ENCODE results near the gene IGF1R. TPM values are rescaled to one million over a fixed set of nuclear protein-coding genes. Genes with fewer than 3 reads are reported as not detected.

Gene IGF1R
- total RNA-seq, 4 donors from 2014 or later, result 31.6 to 87.8 (median 60.0) TPM

GRCh38 chr15:98994892-98995291 lies 346.6 kb downstream of the IGF1R start:
- 87% methylated on average over 2 of the region's 2 CpGs; no CpG with 5 or more reads in 1 of the 2 donors for WGBS, 2 donors (ENCODE audit: low coverage in 1 of 2)
- peaks cover 0 to 6% (median 0%) of the 10 kb centered on the region in 3 donors for H3K9me3 ChIP-seq

GRCh38 chr15:98996169-98996568 lies 347.8 kb downstream of the IGF1R start:
- no peak for ATAC-seq
- Histone ChIP-seq H3K9me3 (peaks cover 0 to 6% (median 0%) of the 10 kb centered on the region in 3 donors), H3K4me1 (no peaks in the 10 kb centered on the region), H3K27ac (no peak overlapping the region), H3K4me3 (no peak overlapping the region), H3K27me3 (no peaks in the 10 kb centered on the region), H3K36me3 (no peaks in the 10 kb centered on the region)
- TF ChIP-seq CTCF (IDR thresholded peaks at IDR 0.05), result no peak
- TF ChIP-seq POLR2AphosphoS5 (IDR thresholded peaks at IDR 0.05), result no peak
- no peak for TF ChIP-seq EP300 (IDR thresholded peaks at IDR 0.05)
- TF ChIP-seq POLR2A (IDR thresholded peaks at IDR 0.05), result no peak

More at GRCh38 chr15:98994892-98995291, 346.6 kb downstream of the IGF1R start:
- no peaks in the 10 kb centered on the region for H3K36me3 ChIP-seq
- no peaks in the 10 kb centered on the region for H3K4me1 ChIP-seq
- H3K4me3 ChIP-seq, result no peak overlapping the region
- no peak for ATAC-seq
- H3K27me3 ChIP-seq, result no peaks in the 10 kb centered on the region
- no peak overlapping the region for H3K27ac ChIP-seq
- TF ChIP-seq CTCF (IDR thresholded peaks at IDR 0.05) (no peak), EP300 (IDR thresholded peaks at IDR 0.05) (no peak), POLR2A (IDR thresholded peaks at IDR 0.05) (no peak), POLR2AphosphoS5 (IDR thresholded peaks at IDR 0.05) (no peak)

GRCh38 chr15:98996624-98997023 lies 348.3 kb downstream of the IGF1R start:
- Histone ChIP-seq H3K9me3 (peaks cover 0 to 6% (median 0%) of the 10 kb centered on the region in 3 donors), H3K4me1 (no peaks in the 10 kb centered on the region), H3K36me3 (no peaks in the 10 kb centered on the region), H3K4me3 (no peak overlapping the region), H3K27ac (no peak overlapping the region), H3K27me3 (no peaks in the 10 kb centered on the region)
- ATAC-seq, result no peak
- WGBS, 2 donors (ENCODE audit: low coverage in 1 of 2), result 94 to 97% methylated on average over 3 to 6 of the region's 6 CpGs
- TF ChIP-seq POLR2A (IDR thresholded peaks at IDR 0.05) (no peak), POLR2AphosphoS5 (IDR thresholded peaks at IDR 0.05) (no peak), EP300 (IDR thresholded peaks at IDR 0.05) (no peak), CTCF (IDR thresholded peaks at IDR 0.05) (no peak)

GRCh38 chr15:98997312-98997711 lies 349.0 kb downstream of the IGF1R start:
- Histone ChIP-seq H3K4me3 (no peak overlapping the region), H3K9me3 (peaks cover 0 to 6% (median 0%) of the 10 kb centered on the region in 3 donors), H3K36me3 (no peaks in the 10 kb centered on the region), H3K27ac (no peak overlapping the region), H3K4me1 (no peaks in the 10 kb centered on the region), H3K27me3 (no peaks in the 10 kb centered on the region)
- no peak for TF ChIP-seq POLR2A (IDR thresholded peaks at IDR 0.05)
- TF ChIP-seq EP300 (IDR thresholded peaks at IDR 0.05), result no peak
- TF ChIP-seq CTCF (IDR thresholded peaks at IDR 0.05), result no peak
- TF ChIP-seq POLR2AphosphoS5 (IDR thresholded peaks at IDR 0.05), result no peak
- ATAC-seq, result no peak
- WGBS, 2 donors (ENCODE audit: low coverage in 1 of 2), result 77 to 93% methylated on average over 3 of the region's 3 CpGs

- no peak for ATAC-seq
- Histone ChIP-seq H3K4me1 (no peaks in the 10 kb centered on the region), H3K36me3 (no peaks in the 10 kb centered on the region), H3K27ac (no peak overlapping the region), H3K27me3 (no peaks in the 10 kb centered on the region), H3K9me3 (peaks cover 0 to 6% (median 0%) of the 10 kb centered on the region in 3 donors), H3K4me3 (no peak overlapping the region)
- 77 to 100% methylated on average over 1 to 5 of the region's 9 CpGs for WGBS, 2 donors (ENCODE audit: low coverage in 1 of 2)
- TF ChIP-seq POLR2A (IDR thresholded peaks at IDR 0.05) (no peak), EP300 (IDR thresholded peaks at IDR 0.05) (no peak), CTCF (IDR thresholded peaks at IDR 0.05) (no peak), POLR2AphosphoS5 (IDR thresholded peaks at IDR 0.05) (no peak)
These were observed 349.4 kb downstream of the IGF1R start for GRCh38 chr15:98997755-98998154.
